ENCODE data around the gene BCAS3.

- no peak for TF ChIP-seq CTCF (IDR thresholded peaks at IDR 0.05 in 4 of 5, conservative IDR thresholded peaks at IDR 0.05 in 1 of 5)
- no peak for TF ChIP-seq POLR2A (IDR thresholded peaks at IDR 0.05)
These were observed 450.3 kb downstream of the BCAS3 start for GRCh38 chr17:61127960-61128359.
